Naive thymus-derived CD4-positive, alpha-beta T cell (primary cell): ENCODE data around the gene TMEM233. TPM values are rescaled to one million over a fixed set of nuclear protein-coding genes. Genes with fewer than 3 reads are reported as not detected.

Experiments
- ATAC-seq: fragments of 150-1000 bp; cut with Tn5 transposase; 2 replicates; pipeline ENCODE4 v1.10.0; 2021; ENCODE audit warnings: mild to moderate bottlenecking, moderate library complexity
- CTCF ChIA-PET: fragments of 350-600 bp; sonication (Branson Sonifier 250); formaldehyde crosslinking; loops from one replicate; lab custom pipeline; 2021; ENCODE audit warnings: antibody characterized with exemption; lab: Charles Lee
- POLR2A ChIA-PET: fragments of 350-600 bp; sonication (Branson Sonifier 250); formaldehyde crosslinking; loops from one replicate; lab custom pipeline; 2021; ENCODE audit warnings: antibody characterized with exemption, inconsistent platforms; lab: Charles Lee
- DNase-seq, 9 donors: peaks; one replicate each; pipeline versions ENCODE4 v3.0.0 to v3.0.0-alpha.2; 2020 to 2022; ENCODE audit warnings: mixed read lengths in 1 of 9
- H3K27ac ChIP-seq: one replicate; pipeline ENCODE4 v1.7.0; 2013; ENCODE audit warnings: mild to moderate bottlenecking, low read depth, low read length, moderate library complexity
- H3K27me3 ChIP-seq, 2 donors: one replicate each; pipeline ENCODE4 v1.7.0; 2013; ENCODE audit warnings: low read length in 2 of 2, mild to moderate bottlenecking in 2 of 2, moderate library complexity in 2 of 2; ENCODE audit not compliant: control insufficient read depth in 2 of 2, insufficient read depth in 2 of 2
- H3K36me3 ChIP-seq, 3 experiments: 1 replicate in 2 of 3; 2 replicates in 1 of 3; pipeline ENCODE4 v1.7.0; 2013; ENCODE audit warnings: low read length in 3 of 3, mild to moderate bottlenecking in 3 of 3, moderate library complexity in 1 of 3; ENCODE audit not compliant: insufficient read depth in 3 of 3, control insufficient read depth in 2 of 3
- H3K4me1 ChIP-seq, 2 donors: one replicate each; pipeline ENCODE4 v1.7.0; 2013; ENCODE audit warnings: low read length in 2 of 2, mild to moderate bottlenecking in 2 of 2, moderate library complexity in 1 of 2; ENCODE audit not compliant: control insufficient read depth in 2 of 2, insufficient read depth in 2 of 2
- H3K4me3 ChIP-seq: 2 replicates; pipeline ENCODE4 v1.7.0; 2013; ENCODE audit warnings: mild to moderate bottlenecking, low read length
- H3K9me3 ChIP-seq, 3 experiments: 1 replicate in 2 of 3; 2 replicates in 1 of 3; pipeline ENCODE4 v1.7.0; 2013; ENCODE audit warnings: low read length in 3 of 3; ENCODE audit not compliant: control insufficient read depth in 2 of 3
- H3K27ac Mint-ChIP-seq, 9 donors: one replicate each; pipeline ENCODE4 v1.8.0; 2020 to 2022; ENCODE audit warnings: mixed read lengths in 9 of 9, mild to moderate bottlenecking in 8 of 9, moderate library complexity in 5 of 9, inconsistent platforms in 2 of 9
- H3K27me3 Mint-ChIP-seq, 5 donors: one replicate each; pipeline ENCODE4 v1.8.0; 2021 to 2022; ENCODE audit warnings: mixed read lengths in 5 of 5, mild to moderate bottlenecking in 1 of 5
- H3K36me3 Mint-ChIP-seq, 5 donors: one replicate each; pipeline ENCODE4 v1.8.0; 2020 to 2022; ENCODE audit warnings: mixed read lengths in 5 of 5, mild to moderate bottlenecking in 3 of 5, inconsistent platforms in 1 of 5
- H3K4me1 Mint-ChIP-seq, 7 donors: one replicate each; pipeline ENCODE4 v1.8.0; 2020 to 2022; ENCODE audit warnings: mixed read lengths in 7 of 7, mild to moderate bottlenecking in 3 of 7, inconsistent platforms in 1 of 7
- H3K4me3 Mint-ChIP-seq, 10 donors: one replicate each; pipeline ENCODE4 v1.8.0; 2020 to 2022; ENCODE audit warnings: mild to moderate bottlenecking in 10 of 10, mixed read lengths in 10 of 10, moderate library complexity in 6 of 10, inconsistent platforms in 2 of 10
- H3K9me3 Mint-ChIP-seq, 11 donors: one replicate each; pipeline ENCODE4 v1.8.0; 2020 to 2022; ENCODE audit warnings: mixed read lengths in 11 of 11, mild to moderate bottlenecking in 4 of 11, inconsistent platforms in 1 of 11, moderate library complexity in 1 of 11
- intact Hi-C, 2 donors: fragments of 100-400 bp; cut with micrococcal nuclease; formaldehyde crosslinking; loops; one replicate each; pipeline ENCODE4 v1.15.1; 2023
- polyA plus RNA-seq, 2 donors: library from polyadenylated mRNA; unstranded; fragments of 300-500 nt; fragmentation: Illumina TruSeq; gene quantifications; one replicate each; pipeline ENCODE4 v1.2.3, GENCODE V29; 2021
- total RNA-seq, 6 experiments: library from RNA in 5 of 6; stranded (reverse) in 5 of 6; gene quantifications; 1 replicate in 5 of 6; 2 replicates in 1 of 6; pipeline ENCODE4 v1.2.3 and lab custom pipeline; 2021 to 2026

TMEM233 gene
- total and polyA plus RNA-seq, 7 experiments from 2014 or later: not detected

DNA sequence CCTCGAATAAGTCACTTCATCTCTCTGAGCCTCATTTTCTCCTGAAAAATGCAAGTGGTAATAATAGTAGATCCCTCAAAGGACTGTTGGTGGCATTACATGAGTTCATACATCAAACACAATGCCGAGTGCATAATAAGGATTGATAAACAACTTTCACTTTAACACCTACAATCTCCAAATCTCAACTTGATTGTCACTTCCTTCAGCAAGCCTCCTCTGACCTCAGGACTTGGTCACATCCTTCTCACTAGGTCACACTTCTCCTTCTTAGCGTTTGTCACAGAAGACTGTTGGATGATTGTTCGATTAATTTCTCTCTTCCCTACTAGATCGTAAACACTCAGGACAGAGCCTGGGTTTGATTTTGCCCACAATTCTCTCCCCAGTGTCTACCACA, 66.5 kb downstream of the TMEM233 start:
- ATAC-seq (peak; percentile 77), DNase-seq (no peak)
- H3K27me3 ChIP-seq: no peaks in the 10 kb centered on the region
- ChIA-PET POLR2A (interaction anchor here (1.5 kb wide), 1 partner anchor 8 kb away, joined by 3 read pairs; the partner anchor contains the start of gene PRKAB1), CTCF (interaction anchor here (0.7 kb wide), 1 partner anchor 37 kb away, joined by 3 read pairs; no protein-coding TSS in a partner anchor)
- no peaks in the 10 kb centered on the region for H3K9me3 ChIP-seq
- no peak overlapping the region for H3K4me3 ChIP-seq
- peaks cover 0 to 2% (median 0%) of the 10 kb centered on the region in 11 donors for H3K9me3 Mint-ChIP-seq
- H3K4me1 Mint-ChIP-seq: peaks cover 0 to 10% (median 0%) of the 10 kb centered on the region in 7 donors
- intact Hi-C loops: loop anchor here in 1 of 2 donors (10.0 kb wide), 2 partner anchors 875 to 1595 kb away; partner anchors contain the start of genes RNF10 and WSB2
- H3K4me3 Mint-ChIP-seq: peak overlapping the region in 1 of 10 donors; percentile 29
- no peak overlapping the region for H3K27ac ChIP-seq
- H3K4me1 ChIP-seq: no peaks in the 10 kb centered on the region
- H3K36me3 Mint-ChIP-seq: no peaks in the 10 kb centered on the region
- peak overlapping the region in 1 of 9 donors; percentile 44 for H3K27ac Mint-ChIP-seq
- H3K27me3 Mint-ChIP-seq: peaks cover 0 to 13% (median 5%) of the 10 kb centered on the region in 5 donors
- H3K36me3 ChIP-seq: no peaks in the 10 kb centered on the region

DNA sequence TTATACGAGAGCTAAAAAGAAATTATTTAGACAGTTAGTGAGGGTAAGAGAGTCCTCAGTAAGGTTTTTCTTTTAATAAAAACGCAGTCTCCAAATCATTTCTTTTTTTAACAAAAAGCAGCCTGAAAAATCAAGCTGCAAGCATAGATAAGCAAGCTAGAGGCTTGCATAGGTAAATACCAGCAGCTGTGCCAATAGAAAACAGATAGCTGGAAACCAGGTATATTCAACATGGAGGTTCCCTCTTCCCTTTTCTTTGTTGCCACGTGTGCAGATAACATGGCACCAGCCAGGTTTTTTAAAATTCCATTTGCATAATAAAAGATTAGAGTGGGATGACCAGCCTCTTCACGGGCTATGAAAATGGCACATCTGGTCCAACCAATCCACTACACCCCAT, 68.3 kb downstream of the TMEM233 start:
- H3K27ac ChIP-seq: no peak overlapping the region
- ATAC-seq (no peak), DNase-seq (no peak)
- intact Hi-C loops: loop anchor here in 1 of 2 donors (10.0 kb wide), 2 partner anchors 873 to 1597 kb away; partner anchors contain the start of genes RNF10 and WSB2
- Mint-ChIP-seq H3K4me1 (peaks cover 10 to 21% (median 14%) of the 10 kb centered on the region in 7 donors), H3K27me3 (peaks cover 0 to 13% (median 5%) of the 10 kb centered on the region in 5 donors), H3K9me3 (peaks cover 0 to 2% (median 0%) of the 10 kb centered on the region in 11 donors), H3K27ac (no peak overlapping the region), H3K36me3 (no peaks in the 10 kb centered on the region), H3K4me3 (no peak overlapping the region)
- H3K36me3 ChIP-seq: no peaks in the 10 kb centered on the region
- ChIA-PET POLR2A (no interaction called here), CTCF (interaction anchor here (0.6 kb wide), 1 partner anchor 131 kb away, joined by 4 read pairs; no protein-coding TSS in a partner anchor)
- H3K27me3 ChIP-seq: no peaks in the 10 kb centered on the region
- peaks cover 13 to 15% of the 10 kb centered on the region in 2 donors for H3K4me1 ChIP-seq
- H3K9me3 ChIP-seq: no peaks in the 10 kb centered on the region
- no peak overlapping the region for H3K4me3 ChIP-seq

- CTCF ChIA-PET: no interaction called here
Measured at GRCh38 chr12:119664642-119665041, 71.1 kb downstream of the TMEM233 start.

GRCh38 chr12:119665164-119665929, 71.8 kb downstream of the TMEM233 start:
- ChIA-PET CTCF (interaction anchor here (0.7 to 1.6 kb wide), 2 partner anchors 17 to 119 kb away, joined by 3 to 5 read pairs; no protein-coding TSS in a partner anchor), POLR2A (no interaction called here)
- intact Hi-C loops: loop anchor here (5.0 to 10.0 kb wide), 7 partner anchors 347 to 1601 kb away; partner anchors contain the start of genes RAB35 (in 1 of the 2), RNF10 (in 1 of the 2), RNU4-1 (in 1 of the 2) and RNU4-2 (in 1 of the 2)
- H3K27me3 ChIP-seq: no peaks in the 10 kb centered on the region
- no peak overlapping the region for H3K27ac ChIP-seq
- Mint-ChIP-seq H3K9me3 (no peaks in the 10 kb centered on the region), H3K36me3 (peaks cover 0 to 9% (median 0%) of the 10 kb centered on the region in 5 donors), H3K4me1 (peaks cover 20 to 42% (median 33%) of the 10 kb centered on the region in 7 donors), H3K27ac (peak overlapping the region in 1 of 9 donors; percentile 77), H3K27me3 (peaks cover 0 to 13% (median 0%) of the 10 kb centered on the region in 5 donors), H3K4me3 (peak overlapping the region in 3 of 10 donors; percentile 13 to 98 (median 87))
- ATAC-seq: no peak
- H3K4me1 ChIP-seq: peaks cover 20 to 30% of the 10 kb centered on the region in 2 donors
- H3K36me3 ChIP-seq: peaks cover 0 to 5% (median 0%) of the 10 kb centered on the region in 3 experiments
- H3K4me3 ChIP-seq: no peak overlapping the region
- no peaks in the 10 kb centered on the region for H3K9me3 ChIP-seq
- DNase-seq: no peak

More at GRCh38 chr12:119664642-119665041, 71.1 kb downstream of the TMEM233 start:
- H3K27me3 Mint-ChIP-seq: peaks cover 0 to 13% (median 5%) of the 10 kb centered on the region in 5 donors
- peaks cover 17 to 35% (median 30%) of the 10 kb centered on the region in 7 donors for H3K4me1 Mint-ChIP-seq
- H3K36me3 Mint-ChIP-seq: peaks cover 0 to 2% (median 0%) of the 10 kb centered on the region in 5 donors
- H3K27ac Mint-ChIP-seq: no peak overlapping the region
- POLR2A ChIA-PET: no interaction called here
- ATAC-seq (no peak), DNase-seq (no peak)
- Histone ChIP-seq H3K27ac (no peak overlapping the region), H3K9me3 (no peaks in the 10 kb centered on the region), H3K4me1 (peaks cover 20 to 26% of the 10 kb centered on the region in 2 donors), H3K36me3 (no peaks in the 10 kb centered on the region), H3K27me3 (no peaks in the 10 kb centered on the region), H3K4me3 (no peak overlapping the region)
- intact Hi-C loops: loop anchor here (5.0 to 10.0 kb wide), 7 partner anchors 348 to 1600 kb away; partner anchors contain the start of genes RAB35 (in 1 of the 2), RNF10 (in 1 of the 2), RNU4-1 (in 1 of the 2) and RNU4-2 (in 1 of the 2)
- no peaks in the 10 kb centered on the region for H3K9me3 Mint-ChIP-seq
- H3K4me3 Mint-ChIP-seq: no peak overlapping the region

DNA sequence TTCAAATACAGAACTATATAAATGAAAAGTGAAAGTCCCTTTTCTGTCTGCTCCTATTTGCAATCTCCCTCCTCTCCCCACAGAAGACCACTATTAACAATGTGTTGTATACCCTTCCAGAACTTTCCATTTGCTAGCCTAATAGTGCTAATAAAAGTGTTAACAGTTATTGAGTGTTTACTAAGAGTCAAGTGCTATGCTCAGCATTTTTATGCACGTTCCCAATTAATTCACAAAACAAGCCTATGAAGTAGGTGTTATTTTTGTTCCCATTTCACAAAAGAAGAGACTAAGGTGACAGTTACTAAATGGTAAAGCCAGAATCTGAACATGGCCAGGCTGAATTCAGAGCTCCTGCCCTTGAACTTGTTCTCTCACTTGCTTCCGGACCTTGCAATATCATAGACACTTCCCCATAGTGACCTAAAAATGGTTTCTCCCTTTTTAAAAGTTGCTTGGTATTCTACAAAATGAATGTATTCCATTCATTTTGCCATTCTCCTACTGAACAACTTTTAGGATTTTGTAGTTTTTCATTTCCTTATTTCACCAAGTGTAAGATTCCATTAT, 72.7 kb downstream of the TMEM233 start:
- no peak overlapping the region for H3K27ac ChIP-seq
- DNase-seq: no peak
- H3K4me3 ChIP-seq: no peak overlapping the region
- no peaks in the 10 kb centered on the region for H3K9me3 ChIP-seq
- Mint-ChIP-seq H3K4me3 (peak overlapping the region; percentile 51 to 98 (median 88)), H3K36me3 (peaks cover 0 to 19% (median 2%) of the 10 kb centered on the region in 5 donors), H3K27me3 (peaks cover 0 to 9% (median 0%) of the 10 kb centered on the region in 5 donors), H3K9me3 (no peaks in the 10 kb centered on the region), H3K4me1 (peaks cover 24 to 52% (median 42%) of the 10 kb centered on the region in 7 donors), H3K27ac (peak overlapping the region; percentile 44 to 92 (median 77))
- H3K4me1 ChIP-seq: peaks cover 20 to 30% of the 10 kb centered on the region in 2 donors
- peaks cover 0 to 7% (median 0%) of the 10 kb centered on the region in 3 experiments for H3K36me3 ChIP-seq
- POLR2A ChIA-PET: interaction anchor here (0.7 kb wide), 1 partner anchor 1290 kb away, joined by 3 read pairs; no protein-coding TSS in a partner anchor
- no peak for ATAC-seq
- CTCF ChIA-PET: interaction anchor here (1.6 kb wide), 1 partner anchor 18 kb away, joined by 5 read pairs; no protein-coding TSS in a partner anchor
- intact Hi-C loops: loop anchor here (2.0 to 10.0 kb wide), 10 partner anchors 322 to 1606 kb away; partner anchors contain the start of genes RAB35 (in 2 of the 2), WSB2 (in 2 of the 2), BICDL1 (in 1 of the 2) and RNF10 (in 1 of the 2)
- H3K27me3 ChIP-seq: no peaks in the 10 kb centered on the region
